Glomerular endothelial cell (primary cell): ENCODE measurements around the gene HAVCR2. TPM values are rescaled to one million over a fixed set of nuclear protein-coding genes. Genes with fewer than 3 reads are reported as not detected.
"Not testable (repeated sequence)": the region's sequence is repeated elsewhere in the genome, so short reads cannot be mapped to it uniquely, and the experiment has no call there.

ENCODE experiments used
- DNase-seq: peaks from one replicate; pipeline ENCODE4 v3.0.0-alpha.2; 2011; ENCODE audit warnings: low read depth, low spot score; ENCODE audit errors: extremely low read depth
- total RNA-seq: library from RNA; depleted of rRNA; stranded (reverse); fragments of >200 nt; gene quantifications from 2 replicates; pipeline ENCODE4 v1.2.3, GENCODE V29; 2015

HAVCR2 gene
- total RNA-seq, 1 donor from 2014 or later: not detected

GRCh38 chr5:157100140-157100679, 8.6 kb downstream of the HAVCR2 start:
- no peak for DNase-seq

- no peak for DNase-seq
These were observed 20.4 kb downstream of the HAVCR2 start for GRCh38 chr5:157088342-157088990.

GRCh38 chr5:157086751-157087359, 22.0 kb downstream of the HAVCR2 start:
- no peak for DNase-seq

- no peak for DNase-seq
These were observed 22.9 kb downstream of the HAVCR2 start for GRCh38 chr5:157085930-157086329.

GRCh38 chr5:157080286-157080685, 28.6 kb downstream of the HAVCR2 start:
- no peak for DNase-seq

- no peak for DNase-seq
These were observed 32.3 kb downstream of the HAVCR2 start for GRCh38 chr5:157076558-157076957.

GRCh38 chr5:157072508-157072907, 36.3 kb downstream of the HAVCR2 start:
- no peak for DNase-seq

- DNase-seq: no peak
These were observed 38.9 kb downstream of the HAVCR2 start for GRCh38 chr5:157069949-157070348.

- DNase-seq: no peak
These were observed 40.1 kb downstream of the HAVCR2 start for GRCh38 chr5:157068785-157069184.

- no peak for DNase-seq
These were observed 40.5 kb downstream of the HAVCR2 start for GRCh38 chr5:157068339-157068738.

GRCh38 chr5:157067005-157067404, 41.8 kb downstream of the HAVCR2 start:
- no peak for DNase-seq

GRCh38 chr5:157066080-157066479, 42.8 kb downstream of the HAVCR2 start:
- no peak for DNase-seq

GRCh38 chr5:157063776-157064430, 44.9 kb downstream of the HAVCR2 start:
- DNase-seq: no peak

GRCh38 chr5:157059891-157060290, 49.0 kb downstream of the HAVCR2 start:
- DNase-seq: no peak

GRCh38 chr5:157059093-157059539, 49.7 kb downstream of the HAVCR2 start, which contains the start of gene HAVCR1:
Gene HAVCR1 (minus strand): TSS chr5:157059116. CDS start chr5:157057943, 1,173 bp downstream.
- DNase-seq: no peak

GRCh38 chr5:157057459-157058370, 51.1 kb downstream of the HAVCR2 start:
- DNase-seq: no peak

- not testable (repeated sequence) for DNase-seq
These were observed 52.0 kb downstream of the HAVCR2 start for GRCh38 chr5:157056848-157057247.

- no peak for DNase-seq
These were observed 57.1 kb downstream of the HAVCR2 start for GRCh38 chr5:157051604-157052245.

- DNase-seq: no peak
These were observed 58.8 kb downstream of the HAVCR2 start for GRCh38 chr5:157050050-157050449.

- DNase-seq: no peak
These were observed 59.2 kb downstream of the HAVCR2 start for GRCh38 chr5:157049605-157050004.
